Measurements from ENCODE around the gene CDKN3.
"Not testable (repeated sequence)": the region's sequence is repeated elsewhere in the genome, so short reads cannot be mapped to it uniquely, and the experiment has no call there.

The CDKN3 gene

GRCh38 chr14:54420478-54421142 is 23.8 kb downstream of the CDKN3 start:
- peak; percentile 68 for DNase-seq (ENCODE audit: low spot score)
- peak; percentile 17 for FAIRE-seq

- DNase-seq (ENCODE audit: low spot score) (no peak), FAIRE-seq (no peak)
Observed at GRCh38 chr14:54423991-54424390, 27.2 kb downstream of the CDKN3 start.

- FAIRE-seq (peak; percentile 81), DNase-seq (ENCODE audit: low spot score) (no peak)
Observed at GRCh38 chr14:54424479-54424901, 27.7 kb downstream of the CDKN3 start.

DNA sequence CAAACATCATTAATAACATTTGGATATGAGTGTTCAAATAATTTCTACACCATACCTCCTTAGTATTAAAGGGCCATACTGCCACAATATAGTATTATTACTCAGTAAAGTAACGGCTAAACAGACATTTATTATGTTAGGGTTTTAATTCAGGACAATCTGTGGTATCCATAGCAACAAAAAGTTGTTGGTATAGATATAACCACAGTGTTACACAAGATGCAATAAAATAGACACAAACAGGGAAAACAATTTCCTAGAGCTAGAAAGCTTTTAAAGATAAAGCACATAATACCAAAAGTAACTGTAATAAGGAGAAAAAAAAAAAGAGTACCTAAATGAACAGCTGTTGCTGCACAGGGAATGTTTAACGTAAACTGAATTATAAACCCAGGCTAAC is 28.3 kb downstream of the CDKN3 start:
- DNase-seq (ENCODE audit: low spot score) (no peak), FAIRE-seq (no peak)

DNA sequence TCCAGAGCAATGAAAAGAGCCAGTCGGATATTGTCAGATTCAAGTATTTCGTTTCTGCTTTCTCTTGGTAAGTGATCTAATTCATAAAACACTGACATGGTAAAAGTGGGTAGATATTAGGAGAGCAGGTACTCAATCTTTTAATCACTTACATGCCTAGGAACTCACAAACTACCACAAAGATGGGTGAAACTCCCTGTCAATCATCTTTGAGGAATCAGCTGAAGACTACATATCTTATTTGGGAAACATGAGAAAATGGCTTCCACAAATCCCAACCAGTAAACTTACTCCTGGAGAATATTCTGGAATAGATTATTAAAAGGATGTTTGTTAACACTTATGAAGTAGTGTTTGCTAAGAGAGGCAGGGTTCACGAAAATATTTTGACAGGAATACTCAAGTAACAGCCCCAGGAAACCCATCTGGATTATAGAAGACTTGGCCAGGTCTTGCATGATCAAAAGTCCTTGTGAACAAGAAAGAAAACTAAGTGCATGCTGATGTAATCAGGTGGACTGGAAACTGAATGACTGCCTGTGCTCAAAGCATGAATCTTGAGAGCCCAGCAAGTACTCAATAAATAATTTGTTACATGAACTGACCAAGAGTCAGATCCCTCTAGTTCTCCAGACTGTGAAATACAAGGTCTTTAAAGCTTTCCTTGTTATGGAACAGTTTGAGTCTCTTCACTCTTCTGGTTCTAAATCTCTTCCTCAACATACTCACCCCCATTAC is 28.9 kb downstream of the CDKN3 start:
- DNase-seq (ENCODE audit: low spot score) (no peak), FAIRE-seq (no peak)

DNA sequence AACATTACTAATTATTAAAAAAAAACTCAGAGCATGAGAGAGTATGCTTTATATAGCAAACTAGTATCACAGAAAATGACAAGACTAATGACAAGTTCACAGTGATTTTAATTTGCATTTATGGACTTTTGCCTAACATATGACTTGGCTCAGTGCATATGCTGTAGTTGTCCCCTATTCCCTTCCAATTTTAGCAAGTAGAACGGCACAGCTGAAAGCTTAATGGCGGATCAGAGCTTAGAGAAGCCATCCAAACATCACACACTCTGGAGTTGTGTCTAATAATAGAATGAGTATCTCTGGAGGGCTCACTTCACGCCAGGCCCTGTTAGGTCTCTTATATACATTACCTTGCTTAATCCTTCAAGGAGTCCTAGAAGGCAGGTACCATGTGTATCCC is 31.1 kb downstream of the CDKN3 start:
- no peak for DNase-seq (ENCODE audit: low spot score)
- FAIRE-seq: no peak

- DNase-seq (ENCODE audit: low spot score): no peak
- no peak for FAIRE-seq
Observed at GRCh38 chr14:54428527-54428926, 31.7 kb downstream of the CDKN3 start.

DNA sequence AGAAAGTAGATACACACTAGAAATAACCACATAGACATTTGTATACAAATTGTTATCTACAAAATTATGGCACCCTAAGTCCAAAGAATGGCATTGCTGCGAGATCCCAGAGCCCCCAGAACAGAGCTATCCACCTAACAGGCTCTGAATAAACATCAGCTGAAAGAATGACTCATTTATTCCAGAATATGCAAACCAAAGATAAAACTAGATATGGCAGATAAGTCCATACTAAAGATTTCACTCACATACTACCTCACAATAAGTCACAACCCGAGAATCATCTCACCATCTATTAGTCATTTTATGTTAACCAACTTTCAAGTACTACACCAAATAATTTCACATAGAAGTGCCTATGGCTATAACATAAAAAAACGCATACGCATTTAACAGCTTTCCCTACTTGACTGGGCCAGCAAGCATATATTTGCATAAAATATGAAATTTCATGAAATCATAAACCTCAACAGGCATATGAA is 38.7 kb downstream of the CDKN3 start:
- no peak for DNase-seq (ENCODE audit: low spot score)
- FAIRE-seq: no peak

DNA sequence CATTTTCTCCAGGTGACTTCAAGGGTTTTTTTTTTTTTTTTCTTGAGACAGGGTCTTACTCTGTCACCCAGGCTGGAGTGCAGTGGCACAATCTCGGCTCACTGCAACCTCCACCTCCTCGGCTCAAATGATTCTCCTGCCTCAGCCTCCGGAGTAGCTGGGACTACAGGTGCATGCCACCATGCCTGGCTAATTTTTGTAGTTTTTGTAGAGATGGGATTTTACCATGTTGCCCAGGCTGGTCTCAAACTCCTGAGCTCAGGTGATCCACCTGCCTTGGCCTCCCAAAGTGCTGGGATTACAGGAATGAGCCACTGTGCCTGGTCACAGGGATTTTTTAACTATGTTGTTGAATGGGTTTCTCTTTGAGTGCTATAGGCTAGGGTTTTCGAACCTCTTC is 41.1 kb downstream of the CDKN3 start:
- not testable (repeated sequence) for FAIRE-seq; DNase-seq (ENCODE audit: low spot score)

- FAIRE-seq: no peak
Observed at GRCh38 chr14:54438703-54439102, 41.9 kb downstream of the CDKN3 start.

GRCh38 chr14:54440037-54440436 is 43.2 kb downstream of the CDKN3 start:
- DNase-seq (ENCODE audit: low spot score) (no peak), FAIRE-seq (no peak)

More at GRCh38 chr14:54438703-54439102, 41.9 kb downstream of the CDKN3 start:
- DNase-seq (ENCODE audit: low spot score): no peak

DNA sequence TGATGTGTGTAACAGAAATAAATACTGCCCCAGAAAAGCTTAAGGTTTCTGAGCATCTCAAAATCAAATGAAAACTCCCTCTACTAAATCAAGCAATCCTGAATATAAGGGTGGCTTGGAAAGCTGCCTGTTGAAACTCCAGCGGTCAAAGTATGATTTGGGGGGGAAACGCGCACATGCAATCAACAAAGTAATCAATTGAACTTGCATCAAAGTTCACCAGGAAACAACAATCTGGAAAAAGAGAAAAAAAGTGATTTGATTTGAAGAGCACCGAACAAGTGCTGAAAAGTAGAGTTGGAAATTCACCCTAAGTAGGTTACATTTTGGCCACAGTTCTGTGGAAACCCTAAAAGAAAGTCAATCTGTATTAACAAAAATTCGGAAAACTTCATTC is 43.7 kb downstream of the CDKN3 start:
- FAIRE-seq: no peak
- no peak for DNase-seq (ENCODE audit: low spot score)

GRCh38 chr14:54440873-54441868 is 44.4 kb downstream of the CDKN3 start, which contains the start of gene CNIH1:
Gene CNIH1, minus strand, starts transcription at chr14:54441374. Its CDS starts 47 bp downstream, at chr14:54441327.
- FAIRE-seq (peak; percentile 97), DNase-seq (ENCODE audit: low spot score) (peak; percentile 100)

DNA sequence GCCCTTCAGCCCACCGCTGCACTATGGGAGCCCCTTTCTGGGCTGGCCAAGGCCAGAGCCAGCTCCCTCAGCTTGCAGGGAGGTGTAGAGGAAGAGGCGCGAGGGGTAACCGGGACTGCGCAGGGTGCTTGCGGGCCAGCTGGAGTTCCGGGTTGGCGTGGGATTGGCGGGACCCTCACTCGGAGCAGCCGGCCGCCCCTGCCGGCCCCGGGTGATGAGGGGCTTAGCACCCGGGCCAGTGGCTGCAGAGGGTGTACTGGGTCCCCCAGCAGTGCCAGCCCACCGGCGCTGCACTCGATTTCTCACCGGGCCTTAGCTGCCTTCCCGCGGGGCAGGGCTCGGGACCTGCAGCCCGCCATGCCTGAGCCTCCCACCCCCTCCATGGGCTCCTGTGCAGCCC is 46.2 kb downstream of the CDKN3 start:
- FAIRE-seq; DNase-seq (ENCODE audit: low spot score): not testable (repeated sequence)

DNA sequence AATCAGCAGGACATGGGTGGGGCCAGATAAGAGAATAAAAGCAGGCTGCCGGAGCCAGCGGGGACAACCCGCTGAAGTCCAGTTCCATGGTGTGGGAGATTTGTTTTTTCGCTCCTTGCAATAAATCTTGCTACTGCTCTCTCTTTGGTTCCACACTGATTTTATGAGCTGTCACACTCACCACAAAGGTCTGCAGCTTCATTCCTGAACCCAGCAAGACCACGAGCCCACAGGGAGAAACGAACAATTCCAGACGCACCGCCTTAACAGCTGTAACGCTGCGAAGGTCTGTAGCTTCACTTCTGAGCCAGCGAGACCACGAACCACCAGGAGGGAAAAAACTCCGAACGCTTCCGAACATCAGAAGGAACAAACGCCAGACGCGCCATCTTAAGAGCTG is 47.2 kb downstream of the CDKN3 start:
- no peak for FAIRE-seq
- DNase-seq (ENCODE audit: low spot score): no peak

GRCh38 chr14:54444681-54445080 is 47.9 kb downstream of the CDKN3 start:
- FAIRE-seq (no peak), DNase-seq (ENCODE audit: low spot score) (no peak)

- DNase-seq (ENCODE audit: low spot score) (peak; percentile 72), FAIRE-seq (peak; percentile 65)
Observed at GRCh38 chr14:54446161-54446693, 49.4 kb downstream of the CDKN3 start.

DNA sequence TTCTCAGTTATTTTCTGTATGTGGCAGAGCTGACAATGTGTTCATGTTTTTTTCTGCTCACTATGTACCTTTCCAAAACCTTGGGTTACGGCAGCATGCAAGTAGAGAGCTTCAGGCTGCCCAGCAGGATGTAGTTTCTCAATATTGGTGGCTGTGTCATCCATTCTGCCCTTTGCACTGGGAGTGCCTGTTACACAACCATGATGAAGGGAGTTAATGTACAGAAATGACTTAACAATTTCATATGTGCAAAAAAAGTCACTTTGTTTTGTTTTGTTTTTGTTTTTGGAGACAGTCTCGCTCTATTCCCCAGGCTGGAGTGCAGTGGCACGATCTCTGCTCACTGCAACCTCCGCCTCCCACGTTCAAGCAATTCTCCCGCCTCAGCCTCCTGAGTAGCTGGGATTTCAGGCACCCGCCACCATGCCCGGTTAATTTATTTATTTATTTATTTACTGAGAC is 50.5 kb downstream of the CDKN3 start:
- DNase-seq (ENCODE audit: low spot score) (no peak), FAIRE-seq (no peak)

- DNase-seq (ENCODE audit: low spot score) (no peak), FAIRE-seq (no peak)
Observed at GRCh38 chr14:54450535-54450934, 53.7 kb downstream of the CDKN3 start.

DNA sequence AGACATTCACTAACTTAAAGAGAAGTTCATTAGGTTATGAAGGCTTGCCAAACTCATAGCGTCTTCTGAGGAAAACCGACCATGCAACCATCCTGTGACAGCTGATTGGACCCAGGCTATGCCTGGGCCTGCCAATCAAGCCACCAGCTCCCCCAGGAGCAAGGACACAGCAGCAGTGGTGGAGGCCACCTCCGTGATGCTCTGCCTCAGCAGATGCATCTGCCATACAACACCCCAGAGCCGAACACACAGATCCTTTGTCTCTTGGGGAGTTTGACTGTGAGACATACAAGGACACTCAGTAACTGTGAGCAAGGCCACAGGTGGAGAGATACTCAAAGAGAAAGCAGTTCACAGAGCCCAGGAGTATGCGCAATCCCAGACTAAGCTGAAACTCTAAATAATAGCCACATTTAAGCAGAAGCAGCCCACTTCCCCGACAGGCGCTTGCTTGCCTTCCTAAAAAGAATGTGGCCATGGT is 54.4 kb downstream of the CDKN3 start:
- FAIRE-seq (peak; percentile 46), DNase-seq (ENCODE audit: low spot score) (no peak)

GRCh38 chr14:54451961-54452360 is 55.2 kb downstream of the CDKN3 start:
- FAIRE-seq (peak; percentile 81), DNase-seq (ENCODE audit: low spot score) (no peak)

All from urothelium cell line (cell line).